Fibroblast of skin of abdomen (primary cell): Measurements from ENCODE around the gene SMPX.

Source experiments
- DNase-seq: peaks from one replicate; pipeline ENCODE4 v3.0.0-alpha.2; 2013

The SMPX gene

GRCh38 chrX:21744060-21744459 lies 13.9 kb downstream of the SMPX start:
- no peak for DNase-seq

GRCh38 chrX:21741869-21742701 lies 15.8 kb downstream of the SMPX start:
- no peak for DNase-seq

- DNase-seq, result no peak
Observed at GRCh38 chrX:21741364-21741763, 16.6 kb downstream of the SMPX start.

GRCh38 chrX:21740329-21741274 lies 17.3 kb downstream of the SMPX start:
- no peak for DNase-seq

- DNase-seq, result no peak
Observed at GRCh38 chrX:21738950-21739287, 19.0 kb downstream of the SMPX start.

GRCh38 chrX:21738210-21738949 lies 19.5 kb downstream of the SMPX start:
- peak; percentile 22 for DNase-seq

GRCh38 chrX:21735768-21736127 lies 22.2 kb downstream of the SMPX start:
- DNase-seq, result no peak

GRCh38 chrX:21735038-21735767 lies 22.7 kb downstream of the SMPX start:
- DNase-seq, result peak; percentile 66

GRCh38 chrX:21734175-21734574 lies 23.7 kb downstream of the SMPX start:
- no peak for DNase-seq

GRCh38 chrX:21733705-21734104 lies 24.2 kb downstream of the SMPX start:
- no peak for DNase-seq

- DNase-seq, result peak; percentile 70
Observed at GRCh38 chrX:21730026-21730425, 27.9 kb downstream of the SMPX start.

GRCh38 chrX:21728276-21728968 lies 29.5 kb downstream of the SMPX start:
- DNase-seq, result no peak

GRCh38 chrX:21725916-21726315 lies 32.0 kb downstream of the SMPX start:
- no peak for DNase-seq

- peak; percentile 51 for DNase-seq
Observed at GRCh38 chrX:21725496-21725895, 32.4 kb downstream of the SMPX start.

- no peak for DNase-seq
Observed at GRCh38 chrX:21723814-21724213, 34.1 kb downstream of the SMPX start.

- DNase-seq, result peak; percentile 31
Observed at GRCh38 chrX:21723084-21723483, 34.8 kb downstream of the SMPX start.

GRCh38 chrX:21721195-21721594 lies 36.7 kb downstream of the SMPX start:
- peak; percentile 53 for DNase-seq

- no peak for DNase-seq
Observed at GRCh38 chrX:21718575-21718974, 39.3 kb downstream of the SMPX start.

- DNase-seq, result no peak
Observed at GRCh38 chrX:21717802-21718201, 40.1 kb downstream of the SMPX start.

- DNase-seq, result no peak
Observed at GRCh38 chrX:21715825-21716224, 42.1 kb downstream of the SMPX start.

GRCh38 chrX:21715337-21715736 lies 42.6 kb downstream of the SMPX start:
- no peak for DNase-seq

- no peak for DNase-seq
Observed at GRCh38 chrX:21711848-21712197, 46.1 kb downstream of the SMPX start.
